ENCODE data around the gene WDR49. TPM values are rescaled to one million over a fixed set of nuclear protein-coding genes. Genes with fewer than 3 reads are reported as not detected.

Gene WDR49
- total RNA-seq, 1 donor from 2014 or later = not detected

- no peaks in the 10 kb centered on the region for H3K27me3 Mint-ChIP-seq (ENCODE audit: insufficient read depth, low read depth)
- H3K4me3 ChIP-seq = no peak overlapping the region
- no peaks in the 10 kb centered on the region for H3K79me2 ChIP-seq (ENCODE audit: low read depth)
- peaks cover 6% of the 10 kb centered on the region for H3K4me1 Mint-ChIP-seq
- no peak overlapping the region for H3K9ac ChIP-seq
- TF ChIP-seq EZH2phosphoT487 (IDR thresholded peaks at IDR 0.05) (no peak), CTCF (IDR thresholded peaks at IDR 0.05) (no peak), EZH2 (IDR thresholded peaks at IDR 0.05) (no peak)
- peaks cover 2% of the 10 kb centered on the region for H3K36me3 Mint-ChIP-seq
- no peaks in the 10 kb centered on the region for H3K9me3 ChIP-seq (ENCODE audit: low read depth)
- peaks cover 2% of the 10 kb centered on the region for H3K9me3 Mint-ChIP-seq
- no peak overlapping the region for H2AFZ ChIP-seq (replicated peaks)
- no peaks in the 10 kb centered on the region for H3K4me1 ChIP-seq
- no peak for DNase-seq (ENCODE audit: low spot score)
- no peak overlapping the region for H3K27ac Mint-ChIP-seq
- H4K20me1 ChIP-seq (ENCODE audit: low read depth) = no peaks in the 10 kb centered on the region
- no peaks in the 10 kb centered on the region for H3F3A ChIP-seq (ENCODE audit: low read depth)
- no peaks in the 10 kb centered on the region for H3K36me3 ChIP-seq
- no peak overlapping the region for H3K27ac ChIP-seq
- H3K4me2 ChIP-seq = no peak overlapping the region
- H3K4me3 Mint-ChIP-seq = no peak overlapping the region
- no peaks in the 10 kb centered on the region for H3K27me3 ChIP-seq
These were observed 12.8 kb upstream of the WDR49 start for GRCh38 chr3:167666563-167666962.

GRCh38 chr3:167662919-167663400 is 9.2 kb upstream of the WDR49 start:
- peaks cover 4% of the 10 kb centered on the region for H3K4me1 ChIP-seq
- no peak overlapping the region for H3K4me3 Mint-ChIP-seq
- no peak overlapping the region for H2AFZ ChIP-seq (replicated peaks)
- H3K36me3 Mint-ChIP-seq = peaks cover 2% of the 10 kb centered on the region
- no peaks in the 10 kb centered on the region for H3K27me3 ChIP-seq
- no peak overlapping the region for H3K27ac Mint-ChIP-seq
- H3K27ac ChIP-seq = no peak overlapping the region
- H4K20me1 ChIP-seq (ENCODE audit: low read depth) = peaks cover 3% of the 10 kb centered on the region
- no peaks in the 10 kb centered on the region for H3K36me3 ChIP-seq
- H3K79me2 ChIP-seq (ENCODE audit: low read depth) = no peaks in the 10 kb centered on the region
- H3K27me3 Mint-ChIP-seq (ENCODE audit: insufficient read depth, low read depth) = peaks cover 3% of the 10 kb centered on the region
- no peak overlapping the region for H3K4me2 ChIP-seq
- peaks cover 12% of the 10 kb centered on the region for H3K4me1 Mint-ChIP-seq
- no peak overlapping the region for H3K9ac ChIP-seq
- peaks cover 5% of the 10 kb centered on the region for H3F3A ChIP-seq (ENCODE audit: low read depth)
- TF ChIP-seq CTCF (IDR thresholded peaks at IDR 0.05) (no peak), EZH2phosphoT487 (IDR thresholded peaks at IDR 0.05) (no peak), EZH2 (IDR thresholded peaks at IDR 0.05) (no peak)
- H3K9me3 Mint-ChIP-seq = peaks cover 2% of the 10 kb centered on the region
- no peak overlapping the region for H3K4me3 ChIP-seq
- DNase-seq (ENCODE audit: low spot score) = no peak
- no peaks in the 10 kb centered on the region for H3K9me3 ChIP-seq (ENCODE audit: low read depth)

GRCh38 chr3:167657684-167658225 is 4.0 kb upstream of the WDR49 start:
- Histone ChIP-seq H3K79me2 (ENCODE audit: low read depth) (no peaks in the 10 kb centered on the region), H3K4me3 (no peak overlapping the region), H3F3A (ENCODE audit: low read depth) (peaks cover 14% of the 10 kb centered on the region), H3K4me1 (peaks cover 27% of the 10 kb centered on the region), H3K27ac (no peak overlapping the region), H3K36me3 (no peaks in the 10 kb centered on the region), H3K9me3 (ENCODE audit: low read depth) (no peaks in the 10 kb centered on the region), H3K4me2 (peak overlapping the region; percentile 9), H3K9ac (no peak overlapping the region), H2AFZ (replicated peaks) (no peak overlapping the region), H3K27me3 (no peaks in the 10 kb centered on the region), H4K20me1 (ENCODE audit: low read depth) (peaks cover 3% of the 10 kb centered on the region)
- peak; percentile 81 for TF ChIP-seq EZH2phosphoT487 (IDR thresholded peaks at IDR 0.05)
- no peak for TF ChIP-seq CTCF (IDR thresholded peaks at IDR 0.05)
- H3K4me1 Mint-ChIP-seq = peaks cover 41% of the 10 kb centered on the region
- H3K27me3 Mint-ChIP-seq (ENCODE audit: insufficient read depth, low read depth) = peaks cover 3% of the 10 kb centered on the region
- H3K9me3 Mint-ChIP-seq = no peaks in the 10 kb centered on the region
- DNase-seq (ENCODE audit: low spot score) = peak; percentile 64
- no peaks in the 10 kb centered on the region for H3K36me3 Mint-ChIP-seq
- H3K4me3 Mint-ChIP-seq = peak overlapping the region; percentile 13
- peak overlapping the region; percentile 86 for H3K27ac Mint-ChIP-seq
